Measurements from ENCODE around the gene HSPA12A.

The HSPA12A gene, protein sequence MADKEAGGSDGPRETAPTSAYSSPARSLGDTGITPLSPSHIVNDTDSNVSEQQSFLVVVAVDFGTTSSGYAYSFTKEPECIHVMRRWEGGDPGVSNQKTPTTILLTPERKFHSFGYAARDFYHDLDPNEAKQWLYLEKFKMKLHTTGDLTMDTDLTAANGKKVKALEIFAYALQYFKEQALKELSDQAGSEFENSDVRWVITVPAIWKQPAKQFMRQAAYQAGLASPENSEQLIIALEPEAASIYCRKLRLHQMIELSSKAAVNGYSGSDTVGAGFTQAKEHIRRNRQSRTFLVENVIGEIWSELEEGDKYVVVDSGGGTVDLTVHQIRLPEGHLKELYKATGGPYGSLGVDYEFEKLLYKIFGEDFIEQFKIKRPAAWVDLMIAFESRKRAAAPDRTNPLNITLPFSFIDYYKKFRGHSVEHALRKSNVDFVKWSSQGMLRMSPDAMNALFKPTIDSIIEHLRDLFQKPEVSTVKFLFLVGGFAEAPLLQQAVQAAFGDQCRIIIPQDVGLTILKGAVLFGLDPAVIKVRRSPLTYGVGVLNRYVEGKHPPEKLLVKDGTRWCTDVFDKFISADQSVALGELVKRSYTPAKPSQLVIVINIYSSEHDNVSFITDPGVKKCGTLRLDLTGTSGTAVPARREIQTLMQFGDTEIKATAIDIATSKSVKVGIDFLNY

DNA sequence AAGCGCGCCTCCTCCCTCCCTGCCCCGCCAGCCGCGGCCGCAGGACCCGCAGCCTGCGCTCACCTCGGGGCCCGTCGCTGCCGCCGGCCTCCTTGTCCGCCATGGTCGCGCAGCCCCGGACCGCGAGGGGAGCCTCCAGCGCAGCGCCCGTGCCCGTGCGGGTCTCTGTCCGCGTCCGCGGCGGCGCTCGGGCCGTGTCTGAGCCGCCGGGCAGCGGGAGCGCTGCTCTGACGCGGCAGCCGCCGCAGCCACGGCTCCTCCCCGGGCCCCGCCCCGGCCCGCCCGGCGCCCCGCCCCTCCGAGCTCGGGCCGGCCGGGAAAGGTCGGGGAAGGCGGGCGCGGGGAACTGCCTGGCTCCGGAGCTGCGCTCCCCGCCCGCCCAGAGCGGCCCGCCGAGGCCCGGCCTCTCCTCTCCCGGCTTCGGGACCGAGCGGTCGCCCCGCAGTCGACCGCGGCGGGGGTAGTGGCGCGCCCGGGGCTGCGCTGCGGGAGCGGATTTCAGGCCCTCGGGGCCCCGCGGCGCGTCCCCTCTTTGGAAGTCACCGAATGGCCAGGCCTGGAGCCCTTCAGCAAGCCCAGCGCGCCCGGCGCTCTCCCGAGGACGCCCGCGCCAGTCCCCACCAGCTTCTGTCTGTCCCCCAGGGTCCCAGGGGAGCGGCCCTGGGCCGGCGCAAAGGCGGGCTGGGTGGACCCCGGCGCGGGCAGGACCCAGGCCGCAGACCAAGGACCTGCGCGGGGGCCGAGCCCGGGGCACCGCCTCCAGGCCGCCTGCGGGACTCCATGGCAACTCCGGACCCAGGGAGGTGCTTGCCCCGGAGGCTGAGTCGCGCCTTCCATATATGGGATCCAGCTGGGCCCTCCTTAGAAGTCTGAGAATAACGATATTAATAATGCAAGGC, at the start of gene HSPA12A:
Gene HSPA12A, minus strand, starts transcription at position 200 of the 899 bp plus-strand sequence. Its CDS starts 97 bp downstream, at position 103.
- Histone ChIP-seq H3K4me1 (ENCODE audit: control insufficient read depth, insufficient read depth, low read length) (no peaks in the 10 kb centered on the region), H3K27me3 (ENCODE audit: control insufficient read depth, insufficient read depth, low read length) (peaks cover 56% of the 10 kb centered on the region), H3K36me3 (ENCODE audit: control insufficient read depth, insufficient read depth, low read length) (no peaks in the 10 kb centered on the region), H3K4me3 (ENCODE audit: low read depth, low read length) (peak within 1 kb of the TSS; percentile 53), H3K9me3 (ENCODE audit: control insufficient read depth, insufficient read depth, low read length) (no peaks in the 10 kb centered on the region), H3K9ac (ENCODE audit: low read depth, low read length) (peak within 1 kb of the TSS; percentile 37)

DNA sequence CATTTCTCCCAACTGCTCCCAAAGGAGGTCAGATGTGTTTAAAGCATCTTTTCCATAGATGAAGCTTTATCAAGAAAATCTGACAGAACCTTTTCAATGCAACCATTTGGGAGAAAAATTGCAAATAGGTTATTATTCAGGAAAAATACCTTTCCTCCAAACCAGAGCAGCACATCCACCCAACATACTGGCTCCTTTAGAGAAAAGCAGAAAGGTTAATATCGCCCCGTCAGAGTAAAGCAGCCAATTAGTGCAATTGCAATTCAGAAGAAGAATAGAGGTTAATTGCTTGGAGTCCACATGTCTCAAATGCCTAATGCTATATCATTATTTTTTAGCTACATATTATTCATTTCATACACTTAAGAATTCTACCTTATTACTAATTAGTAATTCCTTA, 48.9 kb upstream of the HSPA12A start:
- H3K36me3 ChIP-seq (ENCODE audit: control insufficient read depth, insufficient read depth, low read length): no peaks in the 10 kb centered on the region
- no peak overlapping the region for H3K9ac ChIP-seq (ENCODE audit: low read depth, low read length)
- no peak overlapping the region for H3K4me3 ChIP-seq (ENCODE audit: low read depth, low read length)
- no peaks in the 10 kb centered on the region for H3K9me3 ChIP-seq (ENCODE audit: control insufficient read depth, insufficient read depth, low read length)
- peaks cover 6% of the 10 kb centered on the region for H3K27me3 ChIP-seq (ENCODE audit: control insufficient read depth, insufficient read depth, low read length)
- H3K4me1 ChIP-seq (ENCODE audit: control insufficient read depth, insufficient read depth, low read length): peaks cover 4% of the 10 kb centered on the region

DNA sequence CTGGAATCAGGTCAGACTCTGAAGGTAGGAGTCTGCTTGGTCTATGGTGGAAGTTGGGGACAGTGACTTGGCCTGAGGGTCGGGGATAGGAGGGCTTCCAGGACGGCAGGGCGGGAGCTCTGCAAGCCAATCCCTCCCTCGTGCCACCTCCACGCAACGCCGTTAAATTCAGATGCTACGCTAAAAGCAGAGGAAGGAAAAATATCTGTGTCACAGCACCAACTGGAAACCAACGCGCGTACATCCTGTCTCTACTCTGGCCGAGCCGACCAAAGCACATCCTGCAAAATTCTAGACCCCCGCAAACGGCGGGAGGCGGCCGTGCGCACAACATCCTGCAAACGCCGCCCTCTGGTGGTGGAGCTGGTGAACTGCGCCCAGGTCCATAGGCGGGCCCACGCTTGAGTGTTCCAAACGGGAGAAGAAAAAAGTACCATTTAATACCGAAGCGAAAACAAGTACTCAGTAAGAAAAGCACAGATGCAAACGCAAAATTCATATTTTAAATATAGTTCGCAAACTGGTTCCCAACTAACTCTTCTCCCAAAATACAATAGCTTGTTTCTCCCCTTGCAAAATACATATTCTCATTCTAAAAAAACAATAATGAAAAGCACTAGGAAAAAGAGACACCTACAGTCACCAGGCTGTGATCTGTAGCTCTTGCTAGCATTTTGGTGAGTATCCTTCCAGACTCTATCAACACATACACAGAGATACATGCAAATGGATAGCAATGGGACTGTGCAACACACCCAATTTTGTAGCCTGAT, 45.7 kb upstream of the HSPA12A start:
- H3K9ac ChIP-seq (ENCODE audit: low read depth, low read length): no peak overlapping the region
- no peaks in the 10 kb centered on the region for H3K9me3 ChIP-seq (ENCODE audit: control insufficient read depth, insufficient read depth, low read length)
- peaks cover 6% of the 10 kb centered on the region for H3K27me3 ChIP-seq (ENCODE audit: control insufficient read depth, insufficient read depth, low read length)
- H3K4me3 ChIP-seq (ENCODE audit: low read depth, low read length): peak overlapping the region; percentile 48
- no peaks in the 10 kb centered on the region for H3K36me3 ChIP-seq (ENCODE audit: control insufficient read depth, insufficient read depth, low read length)
- peaks cover 4% of the 10 kb centered on the region for H3K4me1 ChIP-seq (ENCODE audit: control insufficient read depth, insufficient read depth, low read length)

DNA sequence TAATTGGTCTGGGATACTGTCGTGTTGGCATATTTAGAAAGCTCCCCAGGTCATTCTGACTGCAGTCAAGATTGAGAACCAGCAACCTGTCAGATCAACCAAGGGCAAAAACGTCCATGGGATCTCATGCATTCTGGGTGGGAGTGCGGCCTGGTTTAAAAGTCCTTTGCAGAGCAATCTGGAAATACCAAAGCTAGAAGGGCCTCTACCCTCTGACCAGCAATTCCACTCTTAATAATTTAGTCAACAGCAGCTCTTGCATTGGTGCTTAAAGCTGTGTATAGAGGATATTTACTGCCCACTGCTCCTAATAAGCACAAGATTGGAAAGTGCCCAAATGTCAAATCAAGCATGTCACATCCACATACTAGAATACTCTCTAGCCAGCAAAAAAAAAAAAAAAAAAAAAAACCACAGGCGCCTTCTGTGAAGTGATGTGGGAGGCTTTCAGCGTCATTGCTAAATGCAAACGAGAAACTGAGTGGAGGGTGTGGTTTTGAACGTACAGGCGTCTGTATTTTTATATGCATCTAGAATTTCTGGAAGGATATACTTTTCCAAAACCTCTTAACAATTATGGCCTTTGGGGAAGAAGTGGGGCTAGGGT, 44.8 kb upstream of the HSPA12A start:
- no peak overlapping the region for H3K4me3 ChIP-seq (ENCODE audit: low read depth, low read length)
- no peaks in the 10 kb centered on the region for H3K36me3 ChIP-seq (ENCODE audit: control insufficient read depth, insufficient read depth, low read length)
- peaks cover 4% of the 10 kb centered on the region for H3K4me1 ChIP-seq (ENCODE audit: control insufficient read depth, insufficient read depth, low read length)
- H3K27me3 ChIP-seq (ENCODE audit: control insufficient read depth, insufficient read depth, low read length): peaks cover 6% of the 10 kb centered on the region
- H3K9ac ChIP-seq (ENCODE audit: low read depth, low read length): no peak overlapping the region
- no peaks in the 10 kb centered on the region for H3K9me3 ChIP-seq (ENCODE audit: control insufficient read depth, insufficient read depth, low read length)

DNA sequence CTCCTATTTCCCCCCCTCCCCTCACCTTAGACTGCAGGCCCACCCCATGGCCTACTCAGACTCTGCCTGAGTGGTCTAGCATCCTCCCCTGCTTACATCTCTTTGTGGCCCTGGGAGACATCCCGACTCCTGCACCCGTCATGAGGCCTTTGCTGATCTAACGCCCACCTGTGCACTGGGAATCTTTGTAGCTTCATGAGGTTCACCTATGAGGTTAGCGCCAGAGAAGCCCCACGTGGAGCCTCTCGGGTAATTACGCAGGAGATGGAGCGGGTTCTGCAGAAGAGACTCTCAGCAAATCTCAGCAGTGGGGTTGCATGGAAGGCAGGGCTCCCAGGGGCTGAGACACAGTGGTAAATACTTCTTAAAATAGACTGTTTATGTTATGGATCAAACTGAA, 43.5 kb upstream of the HSPA12A start:
- Histone ChIP-seq H3K9ac (ENCODE audit: low read depth, low read length) (no peak overlapping the region), H3K27me3 (ENCODE audit: control insufficient read depth, insufficient read depth, low read length) (peaks cover 6% of the 10 kb centered on the region), H3K36me3 (ENCODE audit: control insufficient read depth, insufficient read depth, low read length) (no peaks in the 10 kb centered on the region), H3K4me3 (ENCODE audit: low read depth, low read length) (no peak overlapping the region), H3K9me3 (ENCODE audit: control insufficient read depth, insufficient read depth, low read length) (no peaks in the 10 kb centered on the region), H3K4me1 (ENCODE audit: control insufficient read depth, insufficient read depth, low read length) (peaks cover 4% of the 10 kb centered on the region)

DNA sequence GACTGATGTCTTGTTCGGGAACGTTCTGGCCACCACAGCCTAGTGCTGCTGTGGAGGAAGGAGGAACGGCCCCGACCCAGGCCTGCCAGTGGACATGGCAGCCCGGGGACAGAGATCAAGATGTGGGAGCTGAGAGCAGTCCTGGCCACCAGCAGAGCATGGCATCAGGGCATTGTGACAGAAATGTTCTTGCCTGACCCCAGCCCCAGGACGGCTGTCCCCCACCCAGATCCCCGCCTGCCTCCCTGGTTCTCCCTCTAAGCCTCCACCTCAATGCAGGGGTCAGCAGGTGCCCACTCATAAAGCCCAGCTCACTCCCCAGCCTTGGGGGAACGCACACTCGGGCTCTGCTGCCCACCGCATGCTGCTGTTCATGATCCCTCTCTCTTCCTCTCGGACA, 42.9 kb upstream of the HSPA12A start:
- Histone ChIP-seq H3K4me3 (ENCODE audit: low read depth, low read length) (no peak overlapping the region), H3K36me3 (ENCODE audit: control insufficient read depth, insufficient read depth, low read length) (no peaks in the 10 kb centered on the region), H3K9me3 (ENCODE audit: control insufficient read depth, insufficient read depth, low read length) (no peaks in the 10 kb centered on the region), H3K27me3 (ENCODE audit: control insufficient read depth, insufficient read depth, low read length) (peaks cover 6% of the 10 kb centered on the region), H3K4me1 (ENCODE audit: control insufficient read depth, insufficient read depth, low read length) (peaks cover 4% of the 10 kb centered on the region), H3K9ac (ENCODE audit: low read depth, low read length) (no peak overlapping the region)

DNA sequence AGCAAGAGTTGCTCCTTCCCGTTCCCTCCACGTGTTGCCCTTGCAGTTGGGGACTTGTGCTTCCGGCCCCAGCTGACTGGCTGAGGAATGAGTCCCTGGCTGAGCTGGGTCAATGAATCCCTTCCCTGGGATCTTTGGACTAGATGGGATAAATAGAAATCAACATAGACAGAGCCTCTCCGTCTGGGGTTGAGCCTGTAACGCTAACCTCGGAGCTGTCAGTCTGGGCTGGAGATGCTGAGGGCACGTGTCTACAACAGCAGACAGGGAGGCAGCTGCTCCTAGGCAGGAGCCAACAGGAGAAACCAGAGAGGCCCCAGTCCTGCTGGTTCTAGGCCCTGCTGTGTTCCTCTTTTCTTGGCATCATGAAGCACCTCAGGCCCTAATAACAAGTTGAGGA, 42.3 kb upstream of the HSPA12A start:
- H3K9ac ChIP-seq (ENCODE audit: low read depth, low read length): no peak overlapping the region
- H3K4me3 ChIP-seq (ENCODE audit: low read depth, low read length): no peak overlapping the region

DNA sequence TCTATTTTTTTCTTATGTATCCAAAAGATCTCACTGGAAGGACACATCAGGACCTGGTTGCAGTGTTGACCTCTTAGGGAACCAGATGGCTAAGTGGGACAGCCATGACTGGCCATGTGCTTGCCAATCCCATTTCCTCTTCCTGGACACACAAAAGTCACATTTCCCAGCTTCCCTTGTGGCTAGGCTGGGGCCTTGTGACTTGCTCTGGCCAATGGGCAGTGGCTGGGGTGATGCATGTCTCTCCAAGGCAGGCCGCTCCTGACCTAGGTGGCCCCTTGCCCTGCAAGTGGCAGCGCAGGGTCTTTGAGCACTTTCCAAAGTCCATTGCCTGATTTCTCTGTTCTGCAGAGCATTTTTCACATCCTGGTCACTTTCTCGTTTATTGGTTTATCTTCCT, 41.7 kb upstream of the HSPA12A start:
- Histone ChIP-seq H3K4me1 (ENCODE audit: control insufficient read depth, insufficient read depth, low read length) (peaks cover 4% of the 10 kb centered on the region), H3K27me3 (ENCODE audit: control insufficient read depth, insufficient read depth, low read length) (peaks cover 6% of the 10 kb centered on the region), H3K36me3 (ENCODE audit: control insufficient read depth, insufficient read depth, low read length) (no peaks in the 10 kb centered on the region)

More for the DNA sequence above, 42.3 kb upstream of the HSPA12A start:
- peaks cover 4% of the 10 kb centered on the region for H3K4me1 ChIP-seq (ENCODE audit: control insufficient read depth, insufficient read depth, low read length)
- peaks cover 6% of the 10 kb centered on the region for H3K27me3 ChIP-seq (ENCODE audit: control insufficient read depth, insufficient read depth, low read length)
- no peaks in the 10 kb centered on the region for H3K36me3 ChIP-seq (ENCODE audit: control insufficient read depth, insufficient read depth, low read length)
- H3K9me3 ChIP-seq (ENCODE audit: control insufficient read depth, insufficient read depth, low read length): no peaks in the 10 kb centered on the region

DNA sequence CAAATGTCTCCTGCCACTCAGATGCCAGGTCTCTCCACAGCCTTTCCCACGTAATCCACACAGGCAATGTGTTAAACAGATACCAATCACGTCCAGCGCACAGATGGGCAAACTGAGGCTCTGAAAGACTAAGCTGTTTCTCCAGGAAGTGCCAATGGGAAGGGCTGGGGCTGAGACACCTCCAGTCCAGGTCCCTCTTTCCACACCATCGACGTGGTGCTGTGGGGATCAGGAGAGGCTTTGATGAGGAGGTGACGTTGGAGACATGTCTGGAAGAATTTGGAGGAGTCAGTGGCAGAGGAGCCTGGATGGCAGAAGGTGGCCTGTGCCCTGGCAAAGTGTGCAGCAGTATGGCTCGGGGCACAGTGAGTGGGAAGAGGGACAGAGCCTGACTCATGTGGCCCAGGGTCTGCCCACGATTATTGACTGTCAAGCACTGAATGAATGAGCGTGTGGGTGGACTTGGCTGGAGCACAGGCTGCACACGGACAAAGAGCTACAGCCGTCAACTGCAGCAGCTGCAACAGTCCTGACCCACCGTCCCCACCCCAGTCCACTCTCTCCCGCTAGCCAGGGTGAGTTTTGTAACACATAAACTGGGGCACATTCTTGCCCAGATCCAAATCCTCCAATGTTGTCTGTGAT, 40.8 kb upstream of the HSPA12A start:
- Histone ChIP-seq H3K36me3 (ENCODE audit: control insufficient read depth, insufficient read depth, low read length) (no peaks in the 10 kb centered on the region), H3K4me3 (ENCODE audit: low read depth, low read length) (no peak overlapping the region), H3K9me3 (ENCODE audit: control insufficient read depth, insufficient read depth, low read length) (no peaks in the 10 kb centered on the region), H3K27me3 (ENCODE audit: control insufficient read depth, insufficient read depth, low read length) (peaks cover 6% of the 10 kb centered on the region), H3K9ac (ENCODE audit: low read depth, low read length) (no peak overlapping the region), H3K4me1 (ENCODE audit: control insufficient read depth, insufficient read depth, low read length) (peaks cover 4% of the 10 kb centered on the region)

More for the DNA sequence above, 41.7 kb upstream of the HSPA12A start:
- Histone ChIP-seq H3K4me3 (ENCODE audit: low read depth, low read length) (no peak overlapping the region), H3K9me3 (ENCODE audit: control insufficient read depth, insufficient read depth, low read length) (no peaks in the 10 kb centered on the region), H3K9ac (ENCODE audit: low read depth, low read length) (no peak overlapping the region)

DNA sequence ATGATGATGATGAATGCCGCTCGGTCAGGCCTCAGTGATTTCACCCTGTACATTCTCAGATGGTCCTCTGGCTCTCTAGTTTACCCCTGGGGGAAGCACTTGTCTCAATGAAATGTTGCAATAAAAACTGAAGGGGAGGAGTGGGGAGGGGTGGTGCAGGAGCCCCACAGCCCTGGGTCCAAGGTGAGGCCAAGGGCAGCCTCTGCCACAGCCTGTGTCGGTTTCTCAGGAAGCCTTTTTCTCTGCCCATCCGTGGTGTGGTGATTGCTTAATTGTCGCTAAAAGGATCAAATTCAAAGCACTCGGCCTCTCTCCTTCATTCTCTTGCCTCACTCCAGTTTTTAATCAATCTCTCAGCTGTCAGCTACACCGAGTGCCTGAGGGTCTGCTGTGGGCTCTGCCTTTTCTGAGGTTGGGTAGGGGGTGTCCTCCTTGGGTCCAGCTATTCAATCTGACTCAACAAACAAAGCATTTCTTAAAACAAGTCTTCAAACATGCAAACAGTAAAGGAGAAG, 39.1 kb upstream of the HSPA12A start:
- H3K9ac ChIP-seq (ENCODE audit: low read depth, low read length): no peak overlapping the region
- no peaks in the 10 kb centered on the region for H3K36me3 ChIP-seq (ENCODE audit: control insufficient read depth, insufficient read depth, low read length)
- no peaks in the 10 kb centered on the region for H3K27me3 ChIP-seq (ENCODE audit: control insufficient read depth, insufficient read depth, low read length)
- no peaks in the 10 kb centered on the region for H3K9me3 ChIP-seq (ENCODE audit: control insufficient read depth, insufficient read depth, low read length)
- no peak overlapping the region for H3K4me3 ChIP-seq (ENCODE audit: low read depth, low read length)
- no peaks in the 10 kb centered on the region for H3K4me1 ChIP-seq (ENCODE audit: control insufficient read depth, insufficient read depth, low read length)

All from iPS-15b (cell line).